Neuronal stem cell (in vitro differentiated cells): ENCODE measurements around the gene NPAS3.

Source experiments
- DNase-seq: peaks from one replicate; pipeline ENCODE4 v3.0.0-alpha.2; 2013; ENCODE audit warnings: low spot score
- H2AFZ ChIP-seq: one replicate; pipeline ENCODE4 v1.6.1; 2013; ENCODE audit warnings: mild to moderate bottlenecking, low read length, inconsistent platforms
- H2AK5ac ChIP-seq: 2 replicates; pipeline ENCODE4 v1.6.1; 2013; ENCODE audit warnings: low read depth, mild to moderate bottlenecking, inconsistent platforms, low read length, moderate library complexity, mixed read lengths
- H2BK120ac ChIP-seq: 2 replicates; pipeline ENCODE4 v1.6.1; 2013; ENCODE audit warnings: low read depth, mild to moderate bottlenecking, inconsistent platforms, low read length, moderate library complexity, mixed read lengths
- H2BK12ac ChIP-seq: one replicate; pipeline ENCODE4 v1.6.1; 2013; ENCODE audit warnings: low read length, inconsistent platforms
- H2BK15ac ChIP-seq: 2 replicates; pipeline ENCODE4 v1.6.1; 2013; ENCODE audit warnings: mild to moderate bottlenecking, low read length, inconsistent platforms, mixed read lengths
- H2BK5ac ChIP-seq: one replicate; pipeline ENCODE4 v1.6.1; 2013; ENCODE audit warnings: inconsistent platforms, mild to moderate bottlenecking, low read length, moderate library complexity
- H3K14ac ChIP-seq: one replicate; pipeline ENCODE4 v1.6.1; 2013; ENCODE audit warnings: low read length, inconsistent platforms
- H3K18ac ChIP-seq: 2 replicates; pipeline ENCODE4 v1.6.1; 2013; ENCODE audit warnings: low read length, inconsistent platforms
- H3K23ac ChIP-seq: 2 replicates; pipeline ENCODE4 v1.6.1; 2013; ENCODE audit warnings: low read depth, mild to moderate bottlenecking, mixed read lengths, low read length, inconsistent platforms; ENCODE audit not compliant: poor library complexity
- H3K27ac ChIP-seq: replicated peaks from 3 replicates; pipeline ENCODE4 v1.5.1; 2013; ENCODE audit warnings: low read length, inconsistent platforms
- H3K27me3 ChIP-seq, 3 experiments: 2 replicates each; pipeline ENCODE4 v1.6.1; 2013; ENCODE audit warnings: low read length in 3 of 3, mild to moderate bottlenecking in 2 of 3, inconsistent platforms in 1 of 3, low read depth in 1 of 3, mixed read lengths in 1 of 3, moderate library complexity in 1 of 3; ENCODE audit not compliant: control insufficient read depth in 3 of 3, insufficient read depth in 3 of 3
- H3K36me3 ChIP-seq, 2 donors: replicated peaks in 1 of 2; 2 replicates each; pipeline ENCODE4 v1.6.1; 2013; ENCODE audit warnings: low read length in 2 of 2; ENCODE audit not compliant: control insufficient read depth in 2 of 2, insufficient read depth in 2 of 2
- H3K4ac ChIP-seq: 2 replicates; pipeline ENCODE4 v1.6.1; 2013; ENCODE audit warnings: inconsistent platforms, mild to moderate bottlenecking, low read length, moderate library complexity
- H3K4me1 ChIP-seq, 2 donors: 1 replicate in 1 of 2; 2 replicates in 1 of 2; pipeline ENCODE4 v1.6.1; 2013; ENCODE audit warnings: low read length in 2 of 2, low read depth in 1 of 2; ENCODE audit not compliant: control insufficient read depth in 2 of 2, insufficient read depth in 1 of 2
- H3K4me2 ChIP-seq: one replicate; pipeline ENCODE4 v1.6.1; 2013; ENCODE audit warnings: mild to moderate bottlenecking, low read length, inconsistent platforms; ENCODE audit not compliant: insufficient read depth, poor library complexity, severe bottlenecking
- H3K4me3 ChIP-seq, 2 donors: 2 replicates each; pipeline ENCODE4 v1.5.1; 2013; ENCODE audit warnings: low read length in 2 of 2, mild to moderate bottlenecking in 2 of 2, inconsistent platforms in 1 of 2, moderate library complexity in 1 of 2
- H3K79me1 ChIP-seq: one replicate; pipeline ENCODE4 v1.6.1; 2013; ENCODE audit warnings: low read depth, mild to moderate bottlenecking, inconsistent platforms, low read length, moderate library complexity
- H3K9ac ChIP-seq: one replicate; pipeline ENCODE4 v1.6.1; 2013; ENCODE audit warnings: mild to moderate bottlenecking, low read depth, low read length, inconsistent platforms; ENCODE audit not compliant: poor library complexity
- H3K9me3 ChIP-seq, 2 donors: replicated peaks in 1 of 2; 2 replicates each; pipeline versions ENCODE3 to v1.6.1; 2013; ENCODE audit warnings: low read length in 2 of 2, mild to moderate bottlenecking in 2 of 2, inconsistent platforms in 1 of 2, low read depth in 1 of 2, mixed read lengths in 1 of 2, moderate library complexity in 1 of 2; ENCODE audit not compliant: control insufficient read depth in 2 of 2, insufficient read depth in 1 of 2
- H4K8ac ChIP-seq: one replicate; pipeline ENCODE4 v1.6.1; 2013; ENCODE audit warnings: low read depth, mild to moderate bottlenecking, inconsistent platforms, low read length, moderate library complexity
- H4K91ac ChIP-seq: one replicate; pipeline ENCODE4 v1.6.1; 2013; ENCODE audit warnings: low read length, low read depth, mild to moderate bottlenecking, inconsistent platforms; ENCODE audit not compliant: poor library complexity
- WGBS, 2 donors: extraction: QIAGEN DNeasy Blood & Tissue Kit; methylation state at CpG; one replicate each; pipeline ENCODE4 v1.1.7; 2013; ENCODE audit warnings: missing lambda C conversion rate in 2 of 2, mixed read lengths in 1 of 2; ENCODE audit not compliant: insufficient read length in 2 of 2, insufficient replicate concordance in 1 of 2; ENCODE audit errors: extremely low coverage in 2 of 2; 5-methylcytosine and 5-hydroxymethylcytosine counted together

The NPAS3 gene

DNA sequence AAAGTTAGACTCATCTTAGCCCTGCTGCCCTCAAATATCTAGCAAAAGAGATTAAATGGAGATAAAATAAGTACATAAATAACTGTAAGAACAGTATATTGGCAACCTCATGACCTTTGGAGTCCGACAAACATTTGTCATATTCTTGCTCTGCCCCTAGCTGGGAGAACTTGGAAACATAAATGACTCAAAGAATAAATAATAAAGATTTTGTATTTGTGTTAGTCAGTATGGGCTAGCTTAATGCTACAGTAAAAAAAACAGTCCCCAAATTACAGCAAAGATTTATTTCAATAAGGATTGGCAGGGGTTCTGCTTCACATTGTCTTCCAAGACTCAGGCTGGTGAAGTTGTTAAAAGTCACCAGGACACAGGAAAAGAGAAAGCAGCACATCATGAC is 791.5 kb downstream of the NPAS3 start:
- Histone ChIP-seq H3K4ac (no peak overlapping the region), H3K14ac (no peak overlapping the region), H3K9ac (no peak overlapping the region), H2BK12ac (no peak overlapping the region), H3K18ac (no peak overlapping the region), H3K4me3 (no peak overlapping the region), H3K27me3 (no peaks in the 10 kb centered on the region), H2BK5ac (no peak overlapping the region), H2AFZ (no peak overlapping the region), H3K27ac (no peak overlapping the region), H2BK120ac (no peak overlapping the region), H3K4me2 (no peak overlapping the region), H4K8ac (no peak overlapping the region), H3K9me3 (peaks cover 0 to 2% of the 10 kb centered on the region in 2 donors), H4K91ac (no peak overlapping the region), H3K4me1 (peaks cover 0 to 3% of the 10 kb centered on the region in 2 donors), H2AK5ac (no peak overlapping the region), H2BK15ac (no peak overlapping the region), H3K79me1 (no peaks in the 10 kb centered on the region), H3K23ac (no peak overlapping the region), H3K36me3 (peaks cover 0 to 15% of the 10 kb centered on the region in 2 donors)
- no peak for DNase-seq
- no CpG with 5 or more reads among the region's 1 CpG for WGBS, 2 donors

GRCh38 chr14:33732175-33732574 is 793.5 kb downstream of the NPAS3 start:
- Histone ChIP-seq H2AK5ac (no peak overlapping the region), H2BK12ac (no peak overlapping the region), H3K9ac (no peak overlapping the region), H3K14ac (no peak overlapping the region), H3K36me3 (peaks cover 0 to 32% of the 10 kb centered on the region in 2 donors), H4K8ac (no peak overlapping the region), H2BK5ac (no peak overlapping the region), H3K9me3 (peaks cover 0 to 2% of the 10 kb centered on the region in 2 donors), H3K27ac (no peak overlapping the region), H2BK15ac (no peak overlapping the region), H3K27me3 (no peaks in the 10 kb centered on the region), H3K79me1 (no peaks in the 10 kb centered on the region), H3K4me3 (no peak overlapping the region), H3K18ac (no peak overlapping the region), H3K4me2 (no peak overlapping the region), H3K4me1 (peaks cover 0 to 3% of the 10 kb centered on the region in 2 donors), H3K23ac (no peak overlapping the region), H2AFZ (no peak overlapping the region), H2BK120ac (no peak overlapping the region), H3K4ac (no peak overlapping the region), H4K91ac (no peak overlapping the region)
- no CpG with 5 or more reads among the region's 7 CpGs for WGBS, 2 donors
- DNase-seq: no peak

DNA sequence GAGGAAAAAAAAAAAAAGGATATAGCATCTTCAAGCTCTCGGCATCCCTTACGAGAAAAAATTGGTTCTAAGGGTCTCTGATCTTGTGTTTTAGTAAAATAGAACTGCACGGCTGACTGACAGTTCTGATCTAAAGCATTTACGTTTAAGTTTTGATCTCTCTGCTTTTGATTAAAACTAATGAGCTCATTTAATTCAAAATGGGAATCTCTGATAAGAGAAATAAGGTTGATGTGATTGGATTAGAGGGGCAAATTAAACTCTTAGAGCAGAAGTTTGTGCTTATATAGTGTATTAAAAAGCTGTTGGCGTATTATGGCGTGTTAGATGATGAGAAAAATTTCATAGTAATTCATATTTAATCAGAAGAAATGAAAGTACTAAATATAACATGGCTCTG is 794.6 kb downstream of the NPAS3 start:
- DNase-seq: no peak
- Histone ChIP-seq H3K4me3 (no peak overlapping the region), H2BK5ac (no peak overlapping the region), H3K9me3 (peaks cover 0 to 2% of the 10 kb centered on the region in 2 donors), H3K79me1 (no peaks in the 10 kb centered on the region), H3K4ac (no peak overlapping the region), H3K27me3 (no peaks in the 10 kb centered on the region), H2AK5ac (no peak overlapping the region), H2AFZ (no peak overlapping the region), H3K23ac (no peak overlapping the region), H4K91ac (no peak overlapping the region), H3K27ac (no peak overlapping the region), H3K36me3 (peaks cover 0 to 44% of the 10 kb centered on the region in 2 donors), H2BK120ac (no peak overlapping the region), H3K9ac (no peak overlapping the region), H2BK15ac (no peak overlapping the region), H2BK12ac (no peak overlapping the region), H3K4me1 (peaks cover 0 to 3% of the 10 kb centered on the region in 2 donors), H3K4me2 (no peak overlapping the region), H4K8ac (no peak overlapping the region), H3K14ac (no peak overlapping the region), H3K18ac (no peak overlapping the region)
- 100% methylated on average over 1 of the region's 6 CpGs; no CpG with 5 or more reads in 1 of the 2 donors for WGBS, 2 donors

DNA sequence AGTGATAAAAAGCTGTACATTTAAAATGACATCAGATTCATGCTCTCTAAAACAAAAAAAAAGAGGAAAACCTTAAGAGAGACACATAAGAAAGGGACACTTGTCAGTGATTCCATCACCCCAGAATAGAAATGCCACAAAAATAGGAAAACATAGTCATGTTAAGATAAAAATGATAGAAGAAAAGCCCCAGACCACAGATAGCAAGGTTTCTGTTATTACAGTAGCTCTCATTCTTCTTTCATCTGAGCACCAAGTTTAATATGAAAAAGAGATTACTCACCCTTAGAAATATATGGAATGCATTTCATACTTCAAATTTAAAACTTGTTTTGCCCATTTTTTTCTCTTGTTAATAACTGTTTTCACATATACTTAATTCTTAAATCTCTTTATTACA is 795.0 kb downstream of the NPAS3 start:
- no peaks in the 10 kb centered on the region for H3K27me3 ChIP-seq
- H2AFZ ChIP-seq: no peak overlapping the region
- no peak overlapping the region for H2BK5ac ChIP-seq
- no peak overlapping the region for H3K4me2 ChIP-seq
- H3K36me3 ChIP-seq: peaks cover 0 to 46% of the 10 kb centered on the region in 2 donors
- no peak overlapping the region for H2AK5ac ChIP-seq
- no peak overlapping the region for H4K8ac ChIP-seq
- H3K4ac ChIP-seq: no peak overlapping the region
- no peak overlapping the region for H3K9ac ChIP-seq
- H3K23ac ChIP-seq: no peak overlapping the region
- no peak for DNase-seq
- no peak overlapping the region for H3K4me3 ChIP-seq
- H3K18ac ChIP-seq: no peak overlapping the region
- H3K14ac ChIP-seq: no peak overlapping the region
- no peak overlapping the region for H2BK15ac ChIP-seq
- H4K91ac ChIP-seq: no peak overlapping the region
- H3K79me1 ChIP-seq: no peaks in the 10 kb centered on the region
- peaks cover 0 to 2% of the 10 kb centered on the region in 2 donors for H3K9me3 ChIP-seq
- peaks cover 0 to 3% of the 10 kb centered on the region in 2 donors for H3K4me1 ChIP-seq
- H3K27ac ChIP-seq: no peak overlapping the region
- no peak overlapping the region for H2BK12ac ChIP-seq
- H2BK120ac ChIP-seq: no peak overlapping the region
